Smooth muscle cell (in vitro differentiated cells): Measurements from ENCODE around the gene GIMAP6. TPM values are rescaled to one million over a fixed set of nuclear protein-coding genes. Genes with fewer than 3 reads are reported as not detected.
"Not testable (repeated sequence)": the region's sequence is repeated elsewhere in the genome, so short reads cannot be mapped to it uniquely, and the experiment has no call there.

Experiments used
- DNase-seq: peaks from one replicate; lab custom pipeline; 2025; ENCODE audit not compliant: unreplicated experiment; lab: John Stamatoyannopoulos, UW
- H2AFZ ChIP-seq: fragments of 200-600 bp; sonication (generic); 2 replicates; pipeline ENCODE4 v1.6.0; 2016; ENCODE audit warnings: antibody characterized with exemption, low read depth, mild to moderate bottlenecking
- H3F3A ChIP-seq: fragments of 200-600 bp; sonication (generic); 2 replicates; pipeline ENCODE4 v1.6.0; 2017; ENCODE audit warnings: antibody characterized with exemption, low read depth
- H3K27ac ChIP-seq: fragments of 200-600 bp; sonication (generic); 2 replicates; pipeline ENCODE4 v1.5.1; 2016; ENCODE audit warnings: low read depth, mild to moderate bottlenecking
- H3K27me3 ChIP-seq: fragments of 200-600 bp; sonication (generic); 2 replicates; pipeline ENCODE4 v1.6.1; 2016; ENCODE audit warnings: low read depth, mild to moderate bottlenecking
- H3K36me3 ChIP-seq: fragments of 200-600 bp; sonication (generic); 2 replicates; pipeline ENCODE4 v1.5.1; 2016; ENCODE audit warnings: low read depth
- H3K4me1 ChIP-seq: fragments of 200-600 bp; sonication (generic); 2 replicates; pipeline ENCODE4 v1.5.1; 2016; ENCODE audit warnings: low read depth
- H3K4me2 ChIP-seq: fragments of 200-600 bp; sonication (generic); 2 replicates; pipeline ENCODE4 v1.6.0; 2016; ENCODE audit warnings: mild to moderate bottlenecking
- H3K4me3 ChIP-seq: fragments of 200-600 bp; sonication (generic); 2 replicates; pipeline ENCODE4 v1.5.1; 2016; ENCODE audit warnings: mild to moderate bottlenecking
- H3K79me2 ChIP-seq: fragments of 200-600 bp; sonication (generic); 2 replicates; pipeline ENCODE4 v1.6.0; 2016; ENCODE audit warnings: low read depth, mild to moderate bottlenecking
- H3K9ac ChIP-seq: fragments of 200-600 bp; sonication (generic); 2 replicates; pipeline ENCODE4 v1.6.0; 2016; ENCODE audit warnings: low read depth
- H3K9me3 ChIP-seq: fragments of 200-600 bp; sonication (generic); replicated peaks from 2 replicates; pipeline ENCODE4 v1.5.1; 2016; ENCODE audit warnings: low read depth
- H4K20me1 ChIP-seq: fragments of 200-600 bp; sonication (generic); 2 replicates; pipeline ENCODE4 v1.6.0; 2016; ENCODE audit warnings: low read depth
- CTCF ChIP-seq: fragments of 200-600 bp; sonication (generic); IDR thresholded peaks from 2 replicates; pipeline ENCODE4 v1.5.1; 2017; ENCODE audit warnings: borderline replicate concordance, mild to moderate bottlenecking, antibody characterized with exemption; ENCODE audit not compliant: insufficient read depth, poor library complexity, severe bottlenecking
- WGBS: methylation state at CpG from one replicate; pipeline ENCODE4 v1.1.7; 2016; ENCODE audit warnings: low lambda C conversion rate; 5-methylcytosine and 5-hydroxymethylcytosine counted together
- polyA plus RNA-seq: library from polyadenylated mRNA; unstranded; fragments of >200 nt; fragmentation: Nextera tagmentation; extraction: Ambion mirVana; gene quantifications from 2 replicates; pipeline ENCODE4 v1.2.1, GENCODE V29; 2016
- total RNA-seq: library from RNA; depleted of rRNA; stranded (reverse); fragments of >200 nt; gene quantifications from 2 replicates; pipeline ENCODE4 v1.2.3, GENCODE V29; 2014

GIMAP6 gene
- total RNA-seq (not detected in 2 replicates), polyA plus RNA-seq (not detected in 2 replicates)

- Histone ChIP-seq H3F3A (no peaks in the 10 kb centered on the region), H3K4me2 (no peak within 1 kb of the TSS), H2AFZ (no peak within 1 kb of the TSS), H3K36me3 (no peaks in the 10 kb centered on the region), H3K27ac (no peak within 1 kb of the TSS), H3K79me2 (no peaks in the 10 kb centered on the region), H3K9ac (no peak within 1 kb of the TSS), H3K9me3 (no peaks in the 10 kb centered on the region), H3K4me3 (no peak within 1 kb of the TSS), H3K4me1 (no peaks in the 10 kb centered on the region), H4K20me1 (no peaks in the 10 kb centered on the region), H3K27me3 (no peaks in the 10 kb centered on the region)
- DNase-seq, result no peak
- TF ChIP-seq CTCF, result no peak
- 86% methylated on average over 9 of the region's 9 CpGs for WGBS
These were observed at the start of gene GIMAP6 for GRCh38 chr7:150631866-150632864. TSS of gene GIMAP6 (minus strand) at chr7:150632385. CDS start at chr7:150630142, 2,243 bp downstream.

GRCh38 chr7:150680364-150680763 lies 48.2 kb upstream of the GIMAP6 start:
- H3K27me3 ChIP-seq, DNase-seq, H3F3A ChIP-seq, H4K20me1 ChIP-seq, H3K4me2 ChIP-seq, H3K36me3 ChIP-seq, H3K79me2 ChIP-seq, H3K9me3 ChIP-seq, H3K4me1 ChIP-seq, H2AFZ ChIP-seq, H3K4me3 ChIP-seq, H3K27ac ChIP-seq, H3K9ac ChIP-seq: not testable (repeated sequence)
- 59% methylated on average over 2 of the region's 2 CpGs for WGBS

- not testable (repeated sequence) for DNase-seq
- WGBS, result 87% methylated on average over 11 of the region's 11 CpGs
These were observed 46.4 kb upstream of the GIMAP6 start for GRCh38 chr7:150678601-150679000.

GRCh38 chr7:150676854-150677253 lies 44.7 kb upstream of the GIMAP6 start:
- not testable (repeated sequence) for H3K79me2 ChIP-seq, DNase-seq, H3K9me3 ChIP-seq, H3K4me2 ChIP-seq, H4K20me1 ChIP-seq, H2AFZ ChIP-seq, H3K4me1 ChIP-seq, H3K27me3 ChIP-seq, H3K27ac ChIP-seq, H3K9ac ChIP-seq, H3K4me3 ChIP-seq, H3F3A ChIP-seq, H3K36me3 ChIP-seq
- 89% methylated on average over 3 of the region's 3 CpGs for whole genome bisulfite sequencing

More at GRCh38 chr7:150678601-150679000, 46.4 kb upstream of the GIMAP6 start:
- H3K36me3 ChIP-seq, H3K4me3 ChIP-seq, H3F3A ChIP-seq, H3K4me2 ChIP-seq, H3K27me3 ChIP-seq, H3K9ac ChIP-seq, H3K79me2 ChIP-seq, H3K9me3 ChIP-seq, H2AFZ ChIP-seq, H3K4me1 ChIP-seq, H3K27ac ChIP-seq, H4K20me1 ChIP-seq: not testable (repeated sequence)

- H3K27ac ChIP-seq, H3K9ac ChIP-seq, H3K4me3 ChIP-seq, DNase-seq, H3K27me3 ChIP-seq, H3K4me2 ChIP-seq, H3K79me2 ChIP-seq, H3K9me3 ChIP-seq, H3F3A ChIP-seq, H2AFZ ChIP-seq, H3K36me3 ChIP-seq, H3K4me1 ChIP-seq, H4K20me1 ChIP-seq: not testable (repeated sequence)
These were observed 44.1 kb upstream of the GIMAP6 start for GRCh38 chr7:150676276-150676675.
